Activated B cell treated with CpG ODN at 0.5 μM for 24 hours (primary cell): ENCODE measurements around the gene CD19. TPM values are rescaled to one million over a fixed set of nuclear protein-coding genes. Genes with fewer than 3 reads are reported as not detected.

Source experiments
- ATAC-seq: fragments of 200-7000 bp; cut with Tn5 transposase; one replicate; pipeline ENCODE4 v1.10.0; 2021; ENCODE audit warnings: low read depth, mild to moderate bottlenecking, moderate library complexity
- CTCF ChIA-PET: fragments of 350-600 bp; sonication (Branson Sonifier 250); formaldehyde crosslinking; loops from one replicate; lab custom pipeline; 2021; ENCODE audit warnings: antibody characterized with exemption; lab: Charles Lee
- POLR2A ChIA-PET: fragments of 350-600 bp; sonication (Branson Sonifier 250); formaldehyde crosslinking; loops from one replicate; lab custom pipeline; 2021; ENCODE audit warnings: antibody characterized with exemption; lab: Charles Lee
- DNase-seq: peaks from one replicate; pipeline ENCODE4 v3.0.0; 2022
- H3K27ac Mint-ChIP-seq: one replicate; pipeline ENCODE4 v1.8.0; 2020; ENCODE audit warnings: mixed read lengths
- H3K27me3 Mint-ChIP-seq: one replicate; pipeline ENCODE4 v1.8.0; 2021; ENCODE audit warnings: mixed read lengths
- H3K36me3 Mint-ChIP-seq: one replicate; pipeline ENCODE4 v1.8.0; 2021; ENCODE audit warnings: low read depth, mixed read lengths
- H3K4me1 Mint-ChIP-seq: one replicate; pipeline ENCODE4 v1.8.0; 2021; ENCODE audit warnings: mixed read lengths
- H3K4me3 Mint-ChIP-seq: one replicate; pipeline ENCODE4 v1.8.0; 2020; ENCODE audit warnings: mild to moderate bottlenecking, mixed read lengths
- H3K9me3 Mint-ChIP-seq: one replicate; pipeline ENCODE4 v1.8.0; 2020; ENCODE audit warnings: mixed read lengths
- intact Hi-C: fragments of 100-400 bp; cut with micrococcal nuclease; formaldehyde crosslinking; loops from one replicate; pipeline ENCODE4 v1.15.1; 2024
- total RNA-seq: library from RNA; stranded (reverse); gene quantifications from 2 replicates; pipeline ENCODE4 v1.2.3, GENCODE V29; 2022
- TF ChIP-seq, protein P1 (sequence below): fragments of 200-600 bp; IDR thresholded peaks from one replicate; pipeline ENCODE4 v1.8.0; 2022; ENCODE audit warnings: antibody characterized with exemption, mild to moderate bottlenecking

The CD19 gene
- total RNA-seq, 1 donor from 2014 or later = 316 TPM

DNA sequence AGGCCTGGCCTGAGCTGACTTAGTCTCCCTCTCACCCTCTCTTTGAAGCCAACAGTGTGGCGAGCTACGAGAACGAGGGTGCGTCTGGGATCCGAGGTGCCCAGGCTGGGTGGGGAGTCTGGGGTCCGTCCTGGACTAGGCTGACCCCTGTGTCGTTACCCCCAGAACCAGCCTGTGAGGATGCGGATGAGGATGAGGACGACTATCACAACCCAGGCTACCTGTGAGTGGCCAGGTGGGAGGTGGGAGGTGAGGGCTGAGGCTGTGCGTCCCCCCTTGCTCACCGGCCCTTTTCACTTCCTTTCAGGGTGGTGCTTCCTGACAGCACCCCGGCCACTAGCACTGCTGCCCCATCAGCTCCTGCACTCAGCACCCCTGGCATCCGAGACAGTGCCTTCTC lies 54.7 kb downstream of the CD19 start:
- Mint-ChIP-seq H3K4me1 (peaks cover 13% of the 10 kb centered on the region), H3K27me3 (no peaks in the 10 kb centered on the region), H3K9me3 (peaks cover 7% of the 10 kb centered on the region), H3K27ac (no peak overlapping the region), H3K4me3 (no peak overlapping the region), H3K36me3 (peaks cover 46% of the 10 kb centered on the region)
- ATAC-seq (no peak), DNase-seq (no peak)
- TF ChIP-seq, protein P1, sequence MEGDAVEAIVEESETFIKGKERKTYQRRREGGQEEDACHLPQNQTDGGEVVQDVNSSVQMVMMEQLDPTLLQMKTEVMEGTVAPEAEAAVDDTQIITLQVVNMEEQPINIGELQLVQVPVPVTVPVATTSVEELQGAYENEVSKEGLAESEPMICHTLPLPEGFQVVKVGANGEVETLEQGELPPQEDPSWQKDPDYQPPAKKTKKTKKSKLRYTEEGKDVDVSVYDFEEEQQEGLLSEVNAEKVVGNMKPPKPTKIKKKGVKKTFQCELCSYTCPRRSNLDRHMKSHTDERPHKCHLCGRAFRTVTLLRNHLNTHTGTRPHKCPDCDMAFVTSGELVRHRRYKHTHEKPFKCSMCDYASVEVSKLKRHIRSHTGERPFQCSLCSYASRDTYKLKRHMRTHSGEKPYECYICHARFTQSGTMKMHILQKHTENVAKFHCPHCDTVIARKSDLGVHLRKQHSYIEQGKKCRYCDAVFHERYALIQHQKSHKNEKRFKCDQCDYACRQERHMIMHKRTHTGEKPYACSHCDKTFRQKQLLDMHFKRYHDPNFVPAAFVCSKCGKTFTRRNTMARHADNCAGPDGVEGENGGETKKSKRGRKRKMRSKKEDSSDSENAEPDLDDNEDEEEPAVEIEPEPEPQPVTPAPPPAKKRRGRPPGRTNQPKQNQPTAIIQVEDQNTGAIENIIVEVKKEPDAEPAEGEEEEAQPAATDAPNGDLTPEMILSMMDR = no peak
- CTCF ChIA-PET = no interaction called here
- intact Hi-C loops = no loop called here
- POLR2A ChIA-PET = interaction anchor here (0.8 kb wide), 1 partner anchor 11 kb away, joined by 4 read pairs; no protein-coding TSS in a partner anchor

DNA sequence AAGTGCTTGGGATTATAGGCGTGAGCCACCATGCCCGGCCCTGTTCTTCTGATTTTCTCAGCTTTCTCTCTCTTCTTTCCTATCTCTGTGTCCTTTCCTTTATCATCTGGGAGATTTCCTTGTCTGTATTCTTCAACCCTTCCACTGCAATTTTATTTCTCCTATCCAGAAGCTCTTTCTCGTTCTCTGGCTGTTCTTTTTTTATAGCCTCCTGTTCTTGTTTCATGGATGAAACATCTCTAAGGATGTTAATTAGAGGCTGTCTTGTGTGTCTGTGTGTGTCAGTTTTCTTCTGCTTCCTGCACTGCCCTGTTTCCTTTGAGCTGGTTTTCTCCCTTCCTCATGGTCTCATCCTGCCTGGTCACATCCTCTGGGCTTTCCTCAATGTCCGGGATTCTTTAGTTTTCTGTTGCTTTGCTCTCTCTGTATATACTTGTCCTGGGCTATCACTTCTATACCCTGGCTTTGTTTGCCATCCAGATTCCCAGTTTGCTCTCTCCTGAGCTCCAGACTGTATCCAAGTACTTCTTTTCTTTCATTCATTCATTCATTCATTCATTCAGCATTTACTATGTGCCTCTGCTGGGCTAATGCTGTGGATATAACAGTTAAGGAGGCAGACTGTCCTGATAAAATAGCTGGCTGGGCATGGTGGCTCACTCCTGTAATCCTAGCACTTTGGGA lies 55.5 kb downstream of the CD19 start:
- H3K4me1 Mint-ChIP-seq = peaks cover 13% of the 10 kb centered on the region
- H3K9me3 Mint-ChIP-seq = peaks cover 7% of the 10 kb centered on the region
- TF ChIP-seq, protein P1 = no peak
- peaks cover 39% of the 10 kb centered on the region for H3K36me3 Mint-ChIP-seq
- no peak overlapping the region for H3K4me3 Mint-ChIP-seq
- H3K27ac Mint-ChIP-seq = no peak overlapping the region
- POLR2A ChIA-PET = interaction anchor here (1.2 kb wide), 1 partner anchor 13 kb away, joined by 3 read pairs; no protein-coding TSS in a partner anchor
- no peaks in the 10 kb centered on the region for H3K27me3 Mint-ChIP-seq
- intact Hi-C loops = no loop called here
- no peak for DNase-seq
- CTCF ChIA-PET = no interaction called here
- ATAC-seq = no peak

Other genes starting within 250 kb of the CD19 start
- 673 and 689 TPM in 2 replicates for gene EIF3C, start 220.5 kb upstream of the CD19 start, total RNA-seq
- gene NPIPB9, start 180.2 kb upstream of the CD19 start, total RNA-seq = 4.6 and 5.7 TPM in 2 replicates
- gene ATXN2L, start 109.0 kb upstream of the CD19 start, total RNA-seq = 285 and 335 TPM in 2 replicates
- gene TUFM, start 85.6 kb upstream of the CD19 start, total RNA-seq = 189 and 206 TPM in 2 replicates
- gene SH2B1, start 68.1 kb upstream of the CD19 start, total RNA-seq = 65.5 and 77.1 TPM in 2 replicates
- gene ATP2A1, start 53.5 kb upstream of the CD19 start, total RNA-seq = 0.71 and 1.0 TPM in 2 replicates
- gene RABEP2, start 6.7 kb upstream of the CD19 start, total RNA-seq = 93.5 and 110 TPM in 2 replicates
- gene NFATC2IP, start 19.0 kb downstream of the CD19 start, total RNA-seq = 62.9 and 85.7 TPM in 2 replicates
- gene SPNS1, start 42.8 kb downstream of the CD19 start, total RNA-seq = 26.6 and 29.2 TPM in 2 replicates
- 3.8 and 6.2 TPM in 2 replicates for gene LAT, start 53.1 kb downstream of the CD19 start, total RNA-seq